ENCODE measurements around the gene STK35.

STK35 gene

GRCh38 chr20:2140561-2140960, 38.9 kb downstream of the STK35 start:
- no peaks in the 10 kb centered on the region for H3K9me3 ChIP-seq (ENCODE audit: control insufficient read depth, low read length)
- H3K36me3 ChIP-seq (ENCODE audit: control insufficient read depth, insufficient read depth, low read length), result no peaks in the 10 kb centered on the region
- H3K4me3 ChIP-seq (ENCODE audit: low read length), result no peak overlapping the region
- no peaks in the 10 kb centered on the region for H3K4me1 ChIP-seq (ENCODE audit: control insufficient read depth, insufficient read depth, low read length)
- no peak overlapping the region for H3K9ac ChIP-seq (ENCODE audit: low read length)
- no peaks in the 10 kb centered on the region for H3K27me3 ChIP-seq (ENCODE audit: control insufficient read depth, insufficient read depth, low read length)

GRCh38 chr20:2141600-2142575, 40.3 kb downstream of the STK35 start:
- H3K9me3 ChIP-seq (ENCODE audit: control insufficient read depth, low read length), result no peaks in the 10 kb centered on the region
- H3K4me3 ChIP-seq (ENCODE audit: low read length), result no peak overlapping the region
- H3K27me3 ChIP-seq (ENCODE audit: control insufficient read depth, insufficient read depth, low read length), result no peaks in the 10 kb centered on the region
- no peaks in the 10 kb centered on the region for H3K4me1 ChIP-seq (ENCODE audit: control insufficient read depth, insufficient read depth, low read length)
- H3K36me3 ChIP-seq (ENCODE audit: control insufficient read depth, insufficient read depth, low read length), result no peaks in the 10 kb centered on the region
- H3K9ac ChIP-seq (ENCODE audit: low read length), result no peak overlapping the region

GRCh38 chr20:2142649-2143048, 41.0 kb downstream of the STK35 start:
- no peaks in the 10 kb centered on the region for H3K36me3 ChIP-seq (ENCODE audit: control insufficient read depth, insufficient read depth, low read length)
- no peaks in the 10 kb centered on the region for H3K4me1 ChIP-seq (ENCODE audit: control insufficient read depth, insufficient read depth, low read length)
- no peak overlapping the region for H3K4me3 ChIP-seq (ENCODE audit: low read length)
- no peak overlapping the region for H3K9ac ChIP-seq (ENCODE audit: low read length)
- no peaks in the 10 kb centered on the region for H3K27me3 ChIP-seq (ENCODE audit: control insufficient read depth, insufficient read depth, low read length)
- H3K9me3 ChIP-seq (ENCODE audit: control insufficient read depth, low read length), result no peaks in the 10 kb centered on the region

GRCh38 chr20:2143594-2143993, 42.0 kb downstream of the STK35 start:
- no peak overlapping the region for H3K4me3 ChIP-seq (ENCODE audit: low read length)
- H3K36me3 ChIP-seq (ENCODE audit: control insufficient read depth, insufficient read depth, low read length), result no peaks in the 10 kb centered on the region
- no peaks in the 10 kb centered on the region for H3K9me3 ChIP-seq (ENCODE audit: control insufficient read depth, low read length)
- H3K4me1 ChIP-seq (ENCODE audit: control insufficient read depth, insufficient read depth, low read length), result no peaks in the 10 kb centered on the region
- no peaks in the 10 kb centered on the region for H3K27me3 ChIP-seq (ENCODE audit: control insufficient read depth, insufficient read depth, low read length)
- no peak overlapping the region for H3K9ac ChIP-seq (ENCODE audit: low read length)

- H3K36me3 ChIP-seq (ENCODE audit: control insufficient read depth, insufficient read depth, low read length), result no peaks in the 10 kb centered on the region
- no peak overlapping the region for H3K9ac ChIP-seq (ENCODE audit: low read length)
- no peak overlapping the region for H3K4me3 ChIP-seq (ENCODE audit: low read length)
These were observed 43.2 kb downstream of the STK35 start for GRCh38 chr20:2144850-2145249.

GRCh38 chr20:2145376-2145775, 43.7 kb downstream of the STK35 start:
- Histone ChIP-seq H3K27me3 (ENCODE audit: control insufficient read depth, insufficient read depth, low read length) (no peaks in the 10 kb centered on the region), H3K9me3 (ENCODE audit: control insufficient read depth, low read length) (no peaks in the 10 kb centered on the region), H3K4me3 (ENCODE audit: low read length) (no peak overlapping the region), H3K4me1 (ENCODE audit: control insufficient read depth, insufficient read depth, low read length) (peaks cover under 1% of the 10 kb centered on the region), H3K36me3 (ENCODE audit: control insufficient read depth, insufficient read depth, low read length) (no peaks in the 10 kb centered on the region), H3K9ac (ENCODE audit: low read length) (no peak overlapping the region)

More at GRCh38 chr20:2144850-2145249, 43.2 kb downstream of the STK35 start:
- Histone ChIP-seq H3K4me1 (ENCODE audit: control insufficient read depth, insufficient read depth, low read length) (no peaks in the 10 kb centered on the region), H3K27me3 (ENCODE audit: control insufficient read depth, insufficient read depth, low read length) (no peaks in the 10 kb centered on the region), H3K9me3 (ENCODE audit: control insufficient read depth, low read length) (no peaks in the 10 kb centered on the region)

GRCh38 chr20:2146080-2146867, 44.6 kb downstream of the STK35 start:
- no peak overlapping the region for H3K9ac ChIP-seq (ENCODE audit: low read length)
- H3K36me3 ChIP-seq (ENCODE audit: control insufficient read depth, insufficient read depth, low read length), result no peaks in the 10 kb centered on the region
- H3K9me3 ChIP-seq (ENCODE audit: control insufficient read depth, low read length), result no peaks in the 10 kb centered on the region

GRCh38 chr20:2149507-2149906, 47.9 kb downstream of the STK35 start:
- H3K9ac ChIP-seq (ENCODE audit: low read length), result no peak overlapping the region
- no peak overlapping the region for H3K4me3 ChIP-seq (ENCODE audit: low read length)
- H3K4me1 ChIP-seq (ENCODE audit: control insufficient read depth, insufficient read depth, low read length), result peaks cover 23% of the 10 kb centered on the region
- no peaks in the 10 kb centered on the region for H3K27me3 ChIP-seq (ENCODE audit: control insufficient read depth, insufficient read depth, low read length)
- no peaks in the 10 kb centered on the region for H3K36me3 ChIP-seq (ENCODE audit: control insufficient read depth, insufficient read depth, low read length)
- H3K9me3 ChIP-seq (ENCODE audit: control insufficient read depth, low read length), result no peaks in the 10 kb centered on the region

More at GRCh38 chr20:2146080-2146867, 44.6 kb downstream of the STK35 start:
- Histone ChIP-seq H3K4me1 (ENCODE audit: control insufficient read depth, insufficient read depth, low read length) (peaks cover 10% of the 10 kb centered on the region), H3K27me3 (ENCODE audit: control insufficient read depth, insufficient read depth, low read length) (no peaks in the 10 kb centered on the region), H3K4me3 (ENCODE audit: low read length) (no peak overlapping the region)

GRCh38 chr20:2150660-2151059, 49.0 kb downstream of the STK35 start:
- no peak overlapping the region for H3K4me3 ChIP-seq (ENCODE audit: low read length)
- peaks cover 23% of the 10 kb centered on the region for H3K4me1 ChIP-seq (ENCODE audit: control insufficient read depth, insufficient read depth, low read length)
- H3K9me3 ChIP-seq (ENCODE audit: control insufficient read depth, low read length), result no peaks in the 10 kb centered on the region
- H3K36me3 ChIP-seq (ENCODE audit: control insufficient read depth, insufficient read depth, low read length), result no peaks in the 10 kb centered on the region
- H3K9ac ChIP-seq (ENCODE audit: low read length), result no peak overlapping the region
- H3K27me3 ChIP-seq (ENCODE audit: control insufficient read depth, insufficient read depth, low read length), result no peaks in the 10 kb centered on the region

GRCh38 chr20:2151858-2152281, 50.2 kb downstream of the STK35 start:
- Histone ChIP-seq H3K4me1 (ENCODE audit: control insufficient read depth, insufficient read depth, low read length) (peaks cover 23% of the 10 kb centered on the region), H3K4me3 (ENCODE audit: low read length) (no peak overlapping the region), H3K36me3 (ENCODE audit: control insufficient read depth, insufficient read depth, low read length) (no peaks in the 10 kb centered on the region), H3K9ac (ENCODE audit: low read length) (no peak overlapping the region), H3K9me3 (ENCODE audit: control insufficient read depth, low read length) (no peaks in the 10 kb centered on the region), H3K27me3 (ENCODE audit: control insufficient read depth, insufficient read depth, low read length) (no peaks in the 10 kb centered on the region)

- H3K9me3 ChIP-seq (ENCODE audit: control insufficient read depth, low read length), result no peaks in the 10 kb centered on the region
- H3K9ac ChIP-seq (ENCODE audit: low read length), result no peak overlapping the region
- H3K36me3 ChIP-seq (ENCODE audit: control insufficient read depth, insufficient read depth, low read length), result no peaks in the 10 kb centered on the region
- no peaks in the 10 kb centered on the region for H3K27me3 ChIP-seq (ENCODE audit: control insufficient read depth, insufficient read depth, low read length)
- no peak overlapping the region for H3K4me3 ChIP-seq (ENCODE audit: low read length)
- H3K4me1 ChIP-seq (ENCODE audit: control insufficient read depth, insufficient read depth, low read length), result peaks cover 23% of the 10 kb centered on the region
These were observed 50.7 kb downstream of the STK35 start for GRCh38 chr20:2152317-2152716.

GRCh38 chr20:2153326-2153725, 51.7 kb downstream of the STK35 start:
- Histone ChIP-seq H3K9ac (ENCODE audit: low read length) (no peak overlapping the region), H3K36me3 (ENCODE audit: control insufficient read depth, insufficient read depth, low read length) (no peaks in the 10 kb centered on the region), H3K27me3 (ENCODE audit: control insufficient read depth, insufficient read depth, low read length) (no peaks in the 10 kb centered on the region), H3K4me3 (ENCODE audit: low read length) (no peak overlapping the region), H3K9me3 (ENCODE audit: control insufficient read depth, low read length) (no peaks in the 10 kb centered on the region), H3K4me1 (ENCODE audit: control insufficient read depth, insufficient read depth, low read length) (peaks cover 23% of the 10 kb centered on the region)
